WERI-Rb-1 (cell line): ENCODE results near the gene GOLGA6L10.

Experiments
- DNase-seq: peaks from one replicate; pipeline ENCODE4 v3.0.0-alpha.2; 2020
- H3K27ac ChIP-seq: fragments of 250-450 bp; sonication (Bioruptor Pico); 2 replicates; pipeline ENCODE4 v1.5.1; 2020; ENCODE audit warnings: mild to moderate bottlenecking, moderate library complexity
- H3K27me3 ChIP-seq: fragments of 250-450 bp; sonication (Bioruptor Pico); 2 replicates; pipeline ENCODE4 v1.5.1; 2021; ENCODE audit warnings: mild to moderate bottlenecking, low read depth, moderate library complexity; ENCODE audit not compliant: insufficient read depth, severe bottlenecking
- H3K36me3 ChIP-seq: fragments of 250-450 bp; sonication (Bioruptor Pico); 2 replicates; pipeline ENCODE4 v1.5.1; 2020; ENCODE audit warnings: mild to moderate bottlenecking, moderate library complexity
- H3K4me3 ChIP-seq: 2 replicates; pipeline ENCODE4 v1.5.1; 2011; ENCODE audit warnings: low read depth, mild to moderate bottlenecking, control low read depth, low read length
- H3K9me3 ChIP-seq: fragments of 250-450 bp; sonication (Bioruptor Pico); 2 replicates; pipeline ENCODE4 v1.5.1; 2021; ENCODE audit warnings: mild to moderate bottlenecking, moderate library complexity; ENCODE audit not compliant: severe bottlenecking
- CTCF ChIP-seq: IDR thresholded peaks from 2 replicates; pipeline ENCODE4 v1.5.1; 2011; ENCODE audit warnings: low read depth, mild to moderate bottlenecking, control low read depth, inconsistent platforms, low read length

The GOLGA6L10 gene

GRCh38 chr15:82309802-82310201 is 39.5 kb downstream of the GOLGA6L10 start:
- no peak for DNase-seq
- no peaks in the 10 kb centered on the region for H3K36me3 ChIP-seq
- H3K27me3 ChIP-seq: no peaks in the 10 kb centered on the region
- H3K9me3 ChIP-seq: no peaks in the 10 kb centered on the region
- no peak overlapping the region for H3K4me3 ChIP-seq
- TF ChIP-seq CTCF: no peak
- no peak overlapping the region for H3K27ac ChIP-seq

DNA sequence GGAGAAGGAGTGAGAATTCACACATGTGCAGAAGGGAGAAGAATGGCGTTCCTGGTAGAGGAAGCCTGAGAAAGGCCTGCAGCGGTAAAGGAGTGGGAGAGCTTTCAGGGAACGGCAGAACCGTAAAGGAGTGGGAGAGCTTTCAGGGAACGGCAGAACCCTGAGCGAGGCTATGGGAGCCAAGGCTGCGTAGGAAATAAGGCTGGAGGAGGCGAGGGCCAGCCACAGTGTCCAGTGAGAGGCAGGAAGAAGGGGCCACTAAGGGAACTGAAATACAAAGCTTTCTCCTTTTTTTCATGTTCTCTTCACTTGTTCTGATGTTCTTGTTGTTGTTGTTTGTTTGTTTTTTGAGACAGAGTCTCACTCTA is 41.6 kb downstream of the GOLGA6L10 start:
- no peak overlapping the region for H3K4me3 ChIP-seq
- no peaks in the 10 kb centered on the region for H3K27me3 ChIP-seq
- TF ChIP-seq CTCF: no peak
- no peak for DNase-seq
- H3K36me3 ChIP-seq: no peaks in the 10 kb centered on the region
- H3K9me3 ChIP-seq: no peaks in the 10 kb centered on the region
- H3K27ac ChIP-seq: no peak overlapping the region

DNA sequence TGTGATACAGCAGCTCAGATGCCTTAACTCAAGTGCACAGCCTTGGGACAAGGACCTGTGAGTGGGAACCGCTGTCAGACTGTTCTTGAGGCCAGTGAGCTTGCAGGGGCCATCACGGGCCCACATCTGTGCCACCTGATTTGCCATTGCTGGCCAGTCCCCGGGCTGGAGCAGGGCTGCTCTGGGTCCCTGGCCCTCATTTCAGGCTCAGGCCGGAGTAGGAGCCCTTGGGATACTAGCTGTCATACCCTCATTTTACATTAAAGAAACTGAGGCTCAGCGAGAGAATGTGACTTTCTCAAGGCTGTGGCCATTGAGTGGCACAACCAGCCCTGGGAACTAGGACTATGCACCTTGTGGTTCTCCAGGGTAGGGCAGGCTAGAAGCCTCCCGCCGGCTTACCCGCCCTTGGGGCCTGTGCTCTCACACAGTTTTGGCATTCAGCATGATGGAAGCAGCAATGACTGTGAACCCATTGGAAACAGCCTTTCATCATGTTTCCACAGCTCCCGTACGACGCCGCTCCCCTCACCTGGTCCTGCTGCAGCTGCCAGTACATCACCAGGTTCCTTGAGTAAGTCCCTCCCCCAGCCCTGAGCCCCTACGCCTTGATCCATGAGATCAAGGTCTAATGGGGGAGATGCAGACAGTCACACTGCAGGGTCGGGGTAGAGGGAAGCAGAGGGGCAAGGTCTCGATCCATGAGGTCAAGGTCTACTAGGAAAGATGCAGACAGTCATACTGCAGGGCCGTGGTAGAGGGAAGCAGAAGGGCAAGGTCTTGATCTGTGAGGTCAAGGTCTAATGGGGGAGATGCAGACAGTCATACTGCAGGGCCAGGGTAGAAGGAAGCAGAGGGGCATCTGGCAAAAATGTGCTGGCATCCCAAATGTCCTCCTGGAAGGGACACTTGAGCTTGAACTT is 42.2 kb downstream of the GOLGA6L10 start:
- H3K4me3 ChIP-seq: no peak overlapping the region
- TF ChIP-seq CTCF: no peak
- H3K27ac ChIP-seq: no peak overlapping the region
- no peaks in the 10 kb centered on the region for H3K36me3 ChIP-seq
- H3K9me3 ChIP-seq: no peaks in the 10 kb centered on the region
- no peaks in the 10 kb centered on the region for H3K27me3 ChIP-seq
- DNase-seq: no peak

DNA sequence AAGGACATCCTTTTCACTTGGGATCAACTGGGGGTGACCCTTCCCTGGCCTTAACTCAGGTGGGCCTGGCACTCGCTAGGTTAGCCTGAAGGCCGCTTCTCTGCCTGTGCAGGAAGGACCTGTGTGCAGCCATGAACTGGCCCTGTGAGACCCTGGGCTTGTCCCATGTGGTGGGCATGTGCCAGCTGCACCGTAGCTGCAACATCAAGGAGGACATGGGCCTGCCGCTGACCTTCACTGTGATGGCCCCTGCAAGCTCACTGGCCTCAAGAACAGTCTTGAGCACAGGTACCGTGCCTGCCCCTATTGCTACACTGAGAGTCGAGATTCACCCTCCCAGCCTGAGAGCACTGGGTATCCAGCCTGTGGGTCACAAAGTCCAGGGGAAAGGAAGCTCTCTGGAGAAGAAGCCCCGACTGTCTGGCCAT is 43.6 kb downstream of the GOLGA6L10 start:
- no peak for TF ChIP-seq CTCF
- DNase-seq: no peak
- no peaks in the 10 kb centered on the region for H3K27me3 ChIP-seq

GRCh38 chr15:82304778-82305090 is 44.5 kb downstream of the GOLGA6L10 start:
- no peak for DNase-seq
- no peaks in the 10 kb centered on the region for H3K36me3 ChIP-seq
- H3K4me3 ChIP-seq: no peak overlapping the region
- H3K27me3 ChIP-seq: no peaks in the 10 kb centered on the region
- no peak overlapping the region for H3K27ac ChIP-seq
- H3K9me3 ChIP-seq: no peaks in the 10 kb centered on the region
- TF ChIP-seq CTCF: no peak

More for the DNA sequence above, 43.6 kb downstream of the GOLGA6L10 start:
- Histone ChIP-seq H3K9me3 (no peaks in the 10 kb centered on the region), H3K36me3 (no peaks in the 10 kb centered on the region), H3K4me3 (no peak overlapping the region), H3K27ac (no peak overlapping the region)
